GM13976 (cell line): ENCODE measurements around the gene SP7.
"Not testable (repeated sequence)": the region's sequence is repeated elsewhere in the genome, so short reads cannot be mapped to it uniquely, and the experiment has no call there.

Source experiments
- DNase-seq: peaks from one replicate; pipeline ENCODE4 v3.0.0; 2012; ENCODE audit warnings: low spot score
- CTCF ChIP-seq: IDR thresholded peaks from 2 replicates; pipeline ENCODE4 v1.5.1; 2012; ENCODE audit warnings: borderline replicate concordance, mild to moderate bottlenecking; ENCODE audit not compliant: insufficient read depth; ENCODE audit errors: extremely low read depth, missing control alignments, control extremely low read depth
- in situ Hi-C: fragments of 300-500 bp; cut with MboI; formaldehyde crosslinking; loops from one replicate; pipeline ENCODE4 v1.12.0; 2022; ENCODE audit warnings: low sequenced_read_pairs, mixed read lengths, inconsistent platforms; ENCODE audit not compliant: unreplicated experiment

Gene SP7

GRCh38 chr12:53378724-53379388 lies 42.7 kb upstream of the SP7 start:
- in situ Hi-C loops: no loop called here
- TF ChIP-seq CTCF: no peak
- no peak for DNase-seq

DNA sequence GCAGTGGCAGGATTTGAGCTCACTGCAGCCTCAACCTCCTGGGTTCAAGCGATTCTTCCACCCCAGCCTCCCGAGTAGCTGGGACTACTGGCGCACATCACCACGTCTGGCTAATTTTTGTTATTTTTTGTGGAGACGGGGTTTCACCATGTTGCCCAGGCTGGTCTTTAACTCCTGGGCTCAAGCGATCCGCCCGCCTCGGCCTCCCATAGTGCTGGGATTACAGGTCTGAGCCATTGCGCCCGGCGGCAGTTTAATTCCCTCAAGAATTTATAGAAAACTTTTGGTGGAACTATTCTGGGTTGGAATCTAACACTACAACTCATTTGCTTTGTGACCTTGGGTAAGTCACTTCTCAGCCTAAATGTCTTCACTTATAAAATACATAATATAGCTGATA lies 42.1 kb upstream of the SP7 start:
- no peak for DNase-seq
- no peak for TF ChIP-seq CTCF
- in situ Hi-C loops: no loop called here

GRCh38 chr12:53376747-53377146 lies 40.6 kb upstream of the SP7 start:
- in situ Hi-C loops: no loop called here
- no peak for DNase-seq
- TF ChIP-seq CTCF: no peak

DNA sequence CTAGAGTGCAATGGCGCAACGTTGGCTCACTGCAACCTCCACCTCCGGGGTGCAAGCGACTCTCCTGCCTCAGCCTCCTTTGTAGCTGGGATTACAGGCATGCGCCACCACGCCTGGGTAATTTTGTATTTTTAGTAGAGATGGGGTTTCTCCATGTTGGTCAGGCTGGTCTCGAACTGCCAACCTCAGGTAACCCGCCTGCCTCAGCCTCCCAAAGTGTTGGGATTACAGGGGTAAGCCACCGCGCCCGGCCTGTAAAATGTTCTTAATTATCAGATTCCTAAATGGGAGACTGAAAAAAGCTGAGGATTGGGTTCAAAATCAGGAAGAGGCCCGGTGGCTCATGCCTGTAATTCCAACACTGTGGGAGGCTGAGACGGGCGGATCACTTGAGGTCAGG lies 38.1 kb upstream of the SP7 start:
- DNase-seq, in situ Hi-C loops: not testable (repeated sequence)

DNA sequence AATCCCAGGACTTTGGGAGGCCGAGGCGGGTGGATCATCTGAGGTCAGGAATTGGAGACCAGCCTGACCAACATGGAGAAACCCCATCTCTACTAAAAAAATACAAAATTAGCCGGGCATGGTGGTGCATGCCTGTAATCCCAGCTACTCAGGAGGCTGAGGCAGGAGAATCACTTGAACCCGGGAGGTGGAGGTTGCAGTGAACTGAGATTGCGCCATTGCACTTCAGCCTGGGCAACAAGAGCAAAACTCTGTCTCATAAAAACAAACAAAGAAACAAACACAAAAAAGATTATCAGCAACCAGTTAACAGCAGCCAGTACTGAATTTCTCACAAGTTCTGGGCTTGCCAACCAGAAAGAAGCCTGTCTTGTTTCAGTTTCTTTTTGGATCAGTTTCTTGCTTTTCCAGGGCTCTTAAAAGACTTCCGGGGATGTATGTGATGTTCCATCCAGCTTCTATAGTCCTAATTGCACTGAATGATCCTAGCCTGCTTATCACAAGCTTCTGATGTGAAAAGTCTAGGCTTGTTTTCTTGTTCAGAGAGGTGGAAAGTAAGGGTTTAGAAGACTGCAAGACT lies 37.5 kb upstream of the SP7 start:
- DNase-seq, in situ Hi-C loops: not testable (repeated sequence)

DNA sequence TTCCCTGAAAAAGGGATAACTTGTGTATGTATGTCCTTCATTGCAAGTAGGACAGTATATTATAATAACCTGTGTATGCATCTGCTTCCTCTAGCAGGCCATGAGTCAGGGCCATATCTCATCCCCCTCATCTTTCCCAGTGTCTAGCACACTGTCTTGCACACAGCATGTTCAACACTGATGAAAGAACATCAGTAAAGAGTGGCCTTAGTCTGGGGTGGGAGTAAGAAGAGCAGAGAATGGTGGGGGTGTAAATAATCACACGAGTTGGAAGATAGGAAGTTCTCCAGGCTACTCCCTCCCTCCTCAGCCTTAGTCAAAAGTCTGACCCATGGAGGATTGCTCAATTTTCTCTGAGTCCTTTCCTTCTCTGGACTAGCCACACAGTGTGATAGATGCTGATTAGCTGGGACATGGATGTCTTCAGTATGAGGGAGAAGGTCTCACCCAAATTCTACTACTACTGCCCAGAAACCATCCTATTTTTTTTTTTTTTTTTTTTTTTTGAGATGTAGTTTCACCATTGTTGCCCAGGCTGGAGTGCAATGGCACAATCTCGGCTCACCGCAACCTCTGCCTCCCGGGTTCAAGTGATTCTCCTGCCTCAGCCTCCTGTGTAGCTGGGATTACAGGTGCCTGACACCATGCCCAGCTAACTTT lies 29.2 kb upstream of the SP7 start:
- in situ Hi-C loops: no loop called here
- DNase-seq: no peak
- no peak for TF ChIP-seq CTCF

GRCh38 chr12:53361638-53362037 lies 25.5 kb upstream of the SP7 start:
- in situ Hi-C loops, DNase-seq: not testable (repeated sequence)

GRCh38 chr12:53358836-53359419 lies 22.8 kb upstream of the SP7 start:
- in situ Hi-C loops: no loop called here
- DNase-seq: no peak
- no peak for TF ChIP-seq CTCF
